LNCAP (cell line): ENCODE results near the gene STK17B.

Experiments
- TF ChIP-seq, protein P1 (sequence below): fragments of 450-650 bp; IDR thresholded peaks from 2 replicates; pipeline ENCODE4 v1.5.1; 2017; ENCODE audit warnings: mild to moderate bottlenecking

Gene STK17B

DNA sequence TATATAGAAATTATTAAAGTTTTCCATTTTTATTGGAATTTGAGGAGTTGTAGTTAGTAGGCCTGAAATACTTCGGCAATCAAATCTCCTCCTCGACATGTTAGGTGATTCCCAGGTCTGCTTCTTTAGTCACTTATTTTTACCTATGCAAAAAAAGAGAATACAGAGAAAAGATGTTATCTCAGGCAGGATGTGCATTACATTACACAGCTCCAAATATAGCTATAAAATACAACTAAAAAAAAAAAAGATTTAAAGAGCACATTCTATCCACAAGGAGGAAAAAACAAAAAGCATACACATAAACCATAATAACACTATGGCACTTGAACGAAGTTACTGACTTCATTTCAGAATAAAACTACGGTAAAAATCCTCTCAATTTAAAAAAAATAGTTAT, 8.1 kb downstream of the STK17B start:
- TF ChIP-seq, protein P1, sequence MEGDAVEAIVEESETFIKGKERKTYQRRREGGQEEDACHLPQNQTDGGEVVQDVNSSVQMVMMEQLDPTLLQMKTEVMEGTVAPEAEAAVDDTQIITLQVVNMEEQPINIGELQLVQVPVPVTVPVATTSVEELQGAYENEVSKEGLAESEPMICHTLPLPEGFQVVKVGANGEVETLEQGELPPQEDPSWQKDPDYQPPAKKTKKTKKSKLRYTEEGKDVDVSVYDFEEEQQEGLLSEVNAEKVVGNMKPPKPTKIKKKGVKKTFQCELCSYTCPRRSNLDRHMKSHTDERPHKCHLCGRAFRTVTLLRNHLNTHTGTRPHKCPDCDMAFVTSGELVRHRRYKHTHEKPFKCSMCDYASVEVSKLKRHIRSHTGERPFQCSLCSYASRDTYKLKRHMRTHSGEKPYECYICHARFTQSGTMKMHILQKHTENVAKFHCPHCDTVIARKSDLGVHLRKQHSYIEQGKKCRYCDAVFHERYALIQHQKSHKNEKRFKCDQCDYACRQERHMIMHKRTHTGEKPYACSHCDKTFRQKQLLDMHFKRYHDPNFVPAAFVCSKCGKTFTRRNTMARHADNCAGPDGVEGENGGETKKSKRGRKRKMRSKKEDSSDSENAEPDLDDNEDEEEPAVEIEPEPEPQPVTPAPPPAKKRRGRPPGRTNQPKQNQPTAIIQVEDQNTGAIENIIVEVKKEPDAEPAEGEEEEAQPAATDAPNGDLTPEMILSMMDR: no peak

DNA sequence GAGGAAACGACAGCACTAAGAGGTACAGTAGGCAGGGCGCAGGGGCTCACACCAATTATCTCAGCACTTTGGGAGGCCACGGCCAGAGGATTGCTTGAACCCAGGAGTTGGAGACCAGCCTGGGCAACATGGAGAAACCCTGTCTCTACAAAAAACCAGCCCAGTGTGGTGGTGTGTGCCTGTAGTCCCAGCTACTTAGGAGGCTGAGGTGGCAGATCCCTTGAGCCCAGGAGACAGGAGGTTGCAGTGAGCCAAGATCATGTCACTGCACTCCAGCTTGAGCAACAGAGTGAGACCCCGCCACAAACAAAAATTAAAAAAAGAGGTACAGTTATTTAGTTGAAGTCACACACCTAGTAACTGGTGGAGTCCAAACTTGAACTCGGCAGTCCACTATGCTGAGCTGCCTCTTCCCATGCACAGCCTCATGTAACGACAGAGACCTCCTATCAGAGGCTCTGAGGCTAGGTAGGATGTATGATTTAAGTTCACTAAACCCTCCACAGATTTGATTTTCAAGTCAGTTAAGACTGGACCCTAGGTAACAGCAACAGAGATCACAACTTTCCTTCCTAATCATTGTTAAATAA, 8.7 kb downstream of the STK17B start:
- TF ChIP-seq, protein P1: no peak

DNA sequence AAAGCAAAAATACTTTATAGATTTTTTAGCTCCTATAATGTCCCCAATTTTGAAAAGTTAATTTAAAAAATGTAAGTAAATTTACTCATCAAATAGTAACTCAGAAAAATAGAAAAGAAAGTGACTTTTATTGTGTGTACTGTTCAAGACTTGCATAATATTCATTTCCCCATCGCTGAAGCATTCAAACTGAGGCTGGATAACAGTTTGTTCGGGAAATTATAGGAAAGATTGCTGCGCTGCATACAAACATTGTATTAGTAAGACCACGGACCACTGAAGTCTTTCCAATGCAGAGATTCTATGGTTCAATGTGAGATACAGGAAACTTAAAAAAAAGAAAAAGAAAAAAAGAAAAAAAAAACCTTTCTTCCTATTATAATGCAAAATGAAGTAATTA, 10.4 kb downstream of the STK17B start:
- TF ChIP-seq, protein P1: no peak

DNA sequence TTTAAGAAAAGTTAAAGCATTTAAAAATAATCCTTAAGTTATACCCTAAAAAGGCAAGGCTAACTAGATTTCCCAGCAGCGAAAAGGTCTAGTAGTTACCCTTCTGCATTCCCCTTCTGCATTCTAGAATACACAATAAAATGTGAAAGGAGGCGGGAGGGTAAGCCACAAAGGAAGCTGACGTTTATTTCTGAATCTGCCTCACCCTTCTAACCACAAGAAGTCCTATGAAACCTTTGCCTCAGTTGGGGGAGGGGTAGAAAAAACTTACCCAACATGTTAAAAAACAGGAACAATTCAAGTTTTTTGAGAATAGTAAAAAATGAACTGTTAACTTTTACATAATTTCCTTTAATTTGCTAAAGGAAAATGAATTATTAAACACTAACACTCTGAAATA, 11.3 kb downstream of the STK17B start:
- TF ChIP-seq, protein P1: no peak

DNA sequence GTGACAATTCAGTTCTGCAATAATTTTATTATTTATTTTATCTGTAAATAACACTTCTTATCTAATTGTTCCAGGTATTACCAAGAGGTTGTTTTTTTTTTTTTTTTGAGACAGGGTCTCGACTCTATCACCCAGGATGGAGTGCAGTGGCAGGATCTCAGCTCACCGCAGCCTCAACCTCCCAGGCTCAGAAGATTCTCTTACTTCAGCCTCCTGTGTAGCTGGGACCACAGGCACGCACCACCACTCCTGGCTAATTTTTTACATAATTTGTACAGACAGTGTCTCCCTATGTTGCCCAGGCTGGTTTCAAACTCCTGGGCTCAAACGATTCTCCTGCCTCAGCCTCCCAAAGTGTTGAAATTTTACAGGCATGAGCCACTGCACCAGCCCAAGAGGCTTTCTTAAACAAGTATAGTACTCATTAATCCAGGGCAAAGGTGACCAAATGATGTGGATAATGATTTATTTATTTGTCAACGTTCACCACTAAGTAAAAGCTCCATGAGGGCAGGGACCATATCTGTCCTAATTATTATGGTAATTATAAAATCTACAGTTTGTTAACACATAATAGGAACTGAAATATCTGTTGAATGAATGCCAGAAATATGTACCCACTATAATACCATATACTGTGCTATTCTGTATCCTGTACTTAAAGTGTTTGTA, 12.0 kb downstream of the STK17B start:
- TF ChIP-seq, protein P1: no peak

DNA sequence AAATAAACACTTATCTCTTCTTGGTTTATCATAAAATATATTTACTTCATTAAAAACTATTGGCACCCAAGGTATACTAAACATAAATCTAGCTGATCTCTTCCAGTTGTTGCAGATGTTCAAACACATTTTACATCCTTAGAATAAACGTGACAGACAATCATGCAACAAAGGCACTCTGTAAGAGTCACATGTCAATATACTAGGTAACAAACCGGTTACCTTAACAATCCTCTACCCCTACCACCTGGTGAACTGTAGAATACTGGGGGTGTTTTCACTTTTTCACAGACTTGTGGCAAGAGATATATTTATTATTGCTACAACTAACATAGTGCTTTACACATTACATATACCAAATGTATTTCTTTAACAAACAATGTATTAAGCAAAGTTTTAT, 15.8 kb downstream of the STK17B start:
- TF ChIP-seq, protein P1: no peak

DNA sequence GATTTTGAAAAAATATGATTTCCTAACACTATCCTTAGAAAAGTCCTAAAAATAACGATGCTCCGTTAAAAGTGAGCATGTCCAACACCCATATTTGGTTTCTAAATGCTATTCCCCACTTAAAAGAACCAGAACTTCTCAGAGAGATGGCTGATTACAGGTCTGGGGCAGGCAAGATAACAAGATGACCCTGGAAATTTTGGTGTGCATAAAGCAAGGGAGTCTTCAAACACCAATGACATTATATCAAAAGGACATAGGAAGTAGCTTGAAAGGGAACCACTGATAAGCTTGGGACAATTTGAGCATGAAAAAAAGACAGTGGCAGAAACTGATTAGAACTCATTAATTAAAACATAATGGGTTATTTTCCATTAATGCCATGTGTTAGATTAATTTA, 17.9 kb downstream of the STK17B start:
- TF ChIP-seq, protein P1: no peak
